HCT116 (cell line): ENCODE data around the gene NPW. TPM values are rescaled to one million over a fixed set of nuclear protein-coding genes. Genes with fewer than 3 reads are reported as not detected.

Experiments used
- ATAC-seq: fragments of 200-7000 bp; cut with Tn5 transposase; 2 replicates; pipeline ENCODE4 v1.9.1; 2020; ENCODE audit warnings: mild to moderate bottlenecking, moderate library complexity
- BruUV-seq: library from RNA; stranded (reverse); fragments of 400-500 nt; replicated peaks from 2 replicates; lab custom pipeline; 2021; lab: Mats Ljungman, UMichigan
- CTCF ChIA-PET: fragments of 300-600 bp; sonication (Branson Sonifier 250); formaldehyde crosslinking; loops from one replicate; lab custom pipeline; 2021; ENCODE audit warnings: antibody characterized with exemption; lab: Charles Lee
- POLR2A ChIA-PET: fragments of 300-600, 350-600 bp; sonication (Branson Sonifier 250); formaldehyde crosslinking; loops from one replicate; lab custom pipeline; 2021; ENCODE audit warnings: antibody characterized with exemption; lab: Charles Lee
- RAD21 ChIA-PET, 2 experiments: fragments of 300-600 bp; sonication (Branson Sonifier 250); formaldehyde crosslinking; loops; one replicate each; lab custom pipeline; 2023; ENCODE audit warnings: low total read pairs in 2 of 2; ENCODE audit not compliant: uncharacterized antibody in 2 of 2, unreplicated experiment in 2 of 2, low non-redundant PET in 1 of 2; lab: Charles Lee
- DNase-seq: peaks from one replicate; pipeline ENCODE4 v3.0.0-alpha.2; 2010; ENCODE audit warnings: low read depth, low spot score
- H2AFZ ChIP-seq: fragments of 200-600 bp; shearing (Covaris generic), sonication (generic); 2 replicates; pipeline ENCODE4 v1.6.1; 2017; ENCODE audit warnings: low read depth, mixed run types, mixed read lengths, antibody characterized with exemption, low read length; ENCODE audit not compliant: poor library complexity, severe bottlenecking
- H3K27ac ChIP-seq: 2 replicates; pipeline ENCODE4 v1.5.1; 2012; ENCODE audit warnings: low read depth, low read length
- H3K27me3 ChIP-seq: fragments of 200-600 bp; sonication (generic); 2 replicates; pipeline ENCODE4 v1.6.1; 2016; ENCODE audit warnings: mixed run types, low read length, mixed read lengths; ENCODE audit not compliant: insufficient read depth
- H3K36me3 ChIP-seq, 2 experiments: fragments of 200-500 bp in 1 of 2; fragments of 200-600 bp in 1 of 2; sonication (Bioruptor generic) in 1 of 2; sonication (generic) in 1 of 2; 2 replicates each; pipeline versions ENCODE4 v1.5.1 to v1.6.1; 2014 to 2016; ENCODE audit warnings: low read length in 2 of 2, inconsistent platforms in 1 of 2, mixed read lengths in 1 of 2, mixed run types in 1 of 2; ENCODE audit not compliant: insufficient read depth in 2 of 2, control insufficient read depth in 1 of 2
- H3K4me1 ChIP-seq, 2 experiments: fragments of 200-600 bp in 1 of 2; sonication (generic) in 1 of 2; 2 replicates each; pipeline versions ENCODE4 v1.5.1 to v1.6.1; 2012 to 2017; ENCODE audit warnings: low read length in 2 of 2, inconsistent platforms in 1 of 2, mild to moderate bottlenecking in 1 of 2, mixed read lengths in 1 of 2, mixed run types in 1 of 2, moderate library complexity in 1 of 2; ENCODE audit not compliant: insufficient read depth in 2 of 2, control insufficient read depth in 1 of 2
- H3K4me2 ChIP-seq: fragments of 200-600 bp; sonication (generic); 2 replicates; pipeline ENCODE4 v1.6.1; 2017; ENCODE audit warnings: mixed run types, low read length, mixed read lengths
- H3K4me3 ChIP-seq, 2 experiments: fragments of 200-600 bp in 1 of 2; sonication (generic) in 1 of 2; replicated peaks in 1 of 2; 2 replicates each; pipeline ENCODE4 v1.5.1; 2011 to 2016; ENCODE audit warnings: low read length in 2 of 2, control low read depth in 1 of 2, low read depth in 1 of 2, mild to moderate bottlenecking in 1 of 2, mixed read lengths in 1 of 2, mixed run types in 1 of 2
- H3K79me2 ChIP-seq: fragments of 200-600 bp; sonication (generic); 2 replicates; pipeline ENCODE4 v1.6.1; 2017; ENCODE audit warnings: mild to moderate bottlenecking, mixed run types, low read length, moderate library complexity, mixed read lengths; ENCODE audit not compliant: insufficient read depth
- H3K9ac ChIP-seq: fragments of 200-600 bp; sonication (generic); 2 replicates; pipeline ENCODE4 v1.6.1; 2016; ENCODE audit warnings: low read length, mixed read lengths
- H3K9me2 ChIP-seq: fragments of 200-600 bp; sonication (generic), shearing (Covaris generic); 2 replicates; pipeline ENCODE4 v1.6.1; 2017; ENCODE audit warnings: mixed run types, mild to moderate bottlenecking, moderate library complexity; ENCODE audit not compliant: insufficient read depth
- H3K9me3 ChIP-seq, 2 experiments: fragments of 200-500 bp in 1 of 2; fragments of 200-600 bp in 1 of 2; sonication (Bioruptor generic) in 1 of 2; sonication (generic) in 1 of 2; 2 replicates each; pipeline ENCODE4 v1.6.1; 2014 to 2017; ENCODE audit warnings: low read length in 2 of 2, mixed read lengths in 2 of 2, inconsistent platforms in 1 of 2, low read depth in 1 of 2, mild to moderate bottlenecking in 1 of 2, mixed run types in 1 of 2, moderate library complexity in 1 of 2; ENCODE audit not compliant: control insufficient read depth in 1 of 2, insufficient read depth in 1 of 2
- H4K20me1 ChIP-seq: fragments of 200-600 bp; sonication (generic), shearing (Covaris generic); 2 replicates; pipeline ENCODE4 v1.6.1; 2017; ENCODE audit warnings: mixed run types, mild to moderate bottlenecking, moderate library complexity; ENCODE audit not compliant: insufficient read depth
- CBX3 ChIP-seq: IDR thresholded peaks from 2 replicates; pipeline ENCODE4 v1.6.1; 2012; ENCODE audit warnings: low read depth
- CEBPB ChIP-seq: IDR thresholded peaks from 2 replicates; pipeline ENCODE4 v1.6.1; 2012; ENCODE audit warnings: low read depth
- EGR1 ChIP-seq: IDR thresholded peaks from 2 replicates; pipeline ENCODE4 v1.6.1; 2012; ENCODE audit warnings: low read depth
- EZH2phosphoT487 ChIP-seq: fragments of 200-600 bp; IDR thresholded peaks from 2 replicates; pipeline ENCODE4 v1.6.1; 2018; ENCODE audit warnings: antibody characterized with exemption, borderline replicate concordance
- JUND ChIP-seq: IDR thresholded peaks from 2 replicates; pipeline ENCODE4 v1.6.1; 2012
- POLR2A ChIP-seq: IDR thresholded peaks from 2 replicates; pipeline ENCODE4 v1.7.0; 2011; ENCODE audit warnings: borderline replicate concordance; ENCODE audit not compliant: insufficient read depth, insufficient read length; ENCODE audit errors: extremely low read depth
- POLR2AphosphoS5 ChIP-seq: IDR thresholded peaks from 2 replicates; pipeline ENCODE4 v1.6.1; 2011; ENCODE audit warnings: mild to moderate bottlenecking, low read depth, low read length, moderate library complexity
- SIN3A ChIP-seq: IDR thresholded peaks from 2 replicates; pipeline ENCODE4 v1.6.1; 2012; ENCODE audit warnings: low read depth
- ZFX ChIP-seq: fragments of 450-650 bp; IDR thresholded peaks from 2 replicates; pipeline ENCODE4 v1.6.1; 2017
- ZNF274 ChIP-seq: fragments of 200-500 bp; sonication (Bioruptor generic); IDR thresholded peaks from 2 replicates; pipeline ENCODE4 v1.6.1; 2014; ENCODE audit warnings: mild to moderate bottlenecking, low read depth, low read length, inconsistent platforms
- intact Hi-C: fragments of 100-400 bp; cut with micrococcal nuclease; formaldehyde crosslinking; loops from 2 replicates; pipeline ENCODE4 v1.10.0; 2022
- total RNA-seq: library from RNA; stranded (reverse); gene quantifications from one replicate; pipeline ENCODE4 v1.2.1, GENCODE V29; 2021; ENCODE audit not compliant: unreplicated experiment
- TF ChIP-seq, protein P1 (sequence below): IDR thresholded peaks from 2 replicates; pipeline ENCODE4 v1.6.1; 2012; ENCODE audit warnings: low read depth
- TF ChIP-seq, protein P2 (sequence below): IDR thresholded peaks from 2 replicates; pipeline ENCODE4 v1.6.1; 2012
- TF ChIP-seq, protein P3 (sequence below): IDR thresholded peaks from 2 replicates; pipeline ENCODE4 v1.6.1; 2011; ENCODE audit warnings: mild to moderate bottlenecking, low read length, moderate library complexity; ENCODE audit not compliant: insufficient replicate concordance; ENCODE audit errors: extremely low read depth

NPW gene
- total RNA-seq, 1 experiment from 2014 or later: 226 TPM

DNA sequence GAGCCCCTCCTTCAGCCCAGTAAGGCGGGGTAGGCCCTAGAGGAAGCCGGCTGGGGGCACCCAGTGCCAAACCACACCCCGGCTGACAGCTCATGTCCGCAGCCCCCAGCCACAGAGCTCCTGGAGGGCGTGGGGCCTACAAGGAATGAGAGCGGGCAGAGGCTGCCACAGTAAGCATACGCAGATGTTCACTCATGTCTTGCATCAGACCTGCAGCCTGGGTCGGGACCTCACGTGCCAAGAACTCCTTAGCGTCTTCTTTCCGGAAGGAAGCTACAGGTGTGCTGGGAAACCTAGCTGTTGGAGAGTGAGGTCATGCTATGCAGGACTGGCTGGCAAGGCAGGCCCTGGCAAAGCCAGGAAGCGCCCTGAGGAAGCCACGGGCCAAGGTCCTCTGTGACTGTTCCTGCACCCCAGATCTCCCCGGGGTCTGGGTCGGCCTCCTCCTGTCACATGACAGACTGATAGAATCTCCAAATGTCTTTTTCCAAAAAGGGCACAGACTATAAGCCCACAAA, 11.5 kb upstream of the NPW start:
- H3K36me3 ChIP-seq: peaks cover 0 to 12% of the 10 kb centered on the region in 2 experiments; a peak in 2 of 4 replicates
- H2AFZ ChIP-seq: no peak overlapping the region
- peaks cover 28 to 62% of the 10 kb centered on the region in 2 experiments for H3K4me1 ChIP-seq
- no peak for DNase-seq
- H3K9me2 ChIP-seq: no peaks in the 10 kb centered on the region
- peak overlapping the region; percentile 92 for H3K27ac ChIP-seq
- H3K9me3 ChIP-seq: no peaks in the 10 kb centered on the region
- no peak for ATAC-seq
- H3K79me2 ChIP-seq: peaks cover 72% of the 10 kb centered on the region
- peak overlapping the region; percentile 92 for H3K4me2 ChIP-seq
- CTCF ChIA-PET: interaction anchor here (1.2 kb wide), 1 partner anchor 132 kb away, joined by 5 read pairs; no protein-coding TSS in a partner anchor
- peak overlapping the region; percentile 97 for H3K9ac ChIP-seq
- TF ChIP-seq CEBPB (no peak), EZH2phosphoT487 (no peak), SIN3A (no peak), POLR2A (no peak), ZNF274 (no peak), ZFX (no peak), CBX3 (no peak), EGR1 (no peak), JUND (no peak), POLR2AphosphoS5 (no peak)
- TF ChIP-seq, protein P1, sequence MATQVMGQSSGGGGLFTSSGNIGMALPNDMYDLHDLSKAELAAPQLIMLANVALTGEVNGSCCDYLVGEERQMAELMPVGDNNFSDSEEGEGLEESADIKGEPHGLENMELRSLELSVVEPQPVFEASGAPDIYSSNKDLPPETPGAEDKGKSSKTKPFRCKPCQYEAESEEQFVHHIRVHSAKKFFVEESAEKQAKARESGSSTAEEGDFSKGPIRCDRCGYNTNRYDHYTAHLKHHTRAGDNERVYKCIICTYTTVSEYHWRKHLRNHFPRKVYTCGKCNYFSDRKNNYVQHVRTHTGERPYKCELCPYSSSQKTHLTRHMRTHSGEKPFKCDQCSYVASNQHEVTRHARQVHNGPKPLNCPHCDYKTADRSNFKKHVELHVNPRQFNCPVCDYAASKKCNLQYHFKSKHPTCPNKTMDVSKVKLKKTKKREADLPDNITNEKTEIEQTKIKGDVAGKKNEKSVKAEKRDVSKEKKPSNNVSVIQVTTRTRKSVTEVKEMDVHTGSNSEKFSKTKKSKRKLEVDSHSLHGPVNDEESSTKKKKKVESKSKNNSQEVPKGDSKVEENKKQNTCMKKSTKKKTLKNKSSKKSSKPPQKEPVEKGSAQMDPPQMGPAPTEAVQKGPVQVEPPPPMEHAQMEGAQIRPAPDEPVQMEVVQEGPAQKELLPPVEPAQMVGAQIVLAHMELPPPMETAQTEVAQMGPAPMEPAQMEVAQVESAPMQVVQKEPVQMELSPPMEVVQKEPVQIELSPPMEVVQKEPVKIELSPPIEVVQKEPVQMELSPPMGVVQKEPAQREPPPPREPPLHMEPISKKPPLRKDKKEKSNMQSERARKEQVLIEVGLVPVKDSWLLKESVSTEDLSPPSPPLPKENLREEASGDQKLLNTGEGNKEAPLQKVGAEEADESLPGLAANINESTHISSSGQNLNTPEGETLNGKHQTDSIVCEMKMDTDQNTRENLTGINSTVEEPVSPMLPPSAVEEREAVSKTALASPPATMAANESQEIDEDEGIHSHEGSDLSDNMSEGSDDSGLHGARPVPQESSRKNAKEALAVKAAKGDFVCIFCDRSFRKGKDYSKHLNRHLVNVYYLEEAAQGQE: no peak
- TF ChIP-seq, protein P2, sequence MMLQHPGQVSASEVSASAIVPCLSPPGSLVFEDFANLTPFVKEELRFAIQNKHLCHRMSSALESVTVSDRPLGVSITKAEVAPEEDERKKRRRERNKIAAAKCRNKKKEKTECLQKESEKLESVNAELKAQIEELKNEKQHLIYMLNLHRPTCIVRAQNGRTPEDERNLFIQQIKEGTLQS: no peak
- TF ChIP-seq, protein P3, sequence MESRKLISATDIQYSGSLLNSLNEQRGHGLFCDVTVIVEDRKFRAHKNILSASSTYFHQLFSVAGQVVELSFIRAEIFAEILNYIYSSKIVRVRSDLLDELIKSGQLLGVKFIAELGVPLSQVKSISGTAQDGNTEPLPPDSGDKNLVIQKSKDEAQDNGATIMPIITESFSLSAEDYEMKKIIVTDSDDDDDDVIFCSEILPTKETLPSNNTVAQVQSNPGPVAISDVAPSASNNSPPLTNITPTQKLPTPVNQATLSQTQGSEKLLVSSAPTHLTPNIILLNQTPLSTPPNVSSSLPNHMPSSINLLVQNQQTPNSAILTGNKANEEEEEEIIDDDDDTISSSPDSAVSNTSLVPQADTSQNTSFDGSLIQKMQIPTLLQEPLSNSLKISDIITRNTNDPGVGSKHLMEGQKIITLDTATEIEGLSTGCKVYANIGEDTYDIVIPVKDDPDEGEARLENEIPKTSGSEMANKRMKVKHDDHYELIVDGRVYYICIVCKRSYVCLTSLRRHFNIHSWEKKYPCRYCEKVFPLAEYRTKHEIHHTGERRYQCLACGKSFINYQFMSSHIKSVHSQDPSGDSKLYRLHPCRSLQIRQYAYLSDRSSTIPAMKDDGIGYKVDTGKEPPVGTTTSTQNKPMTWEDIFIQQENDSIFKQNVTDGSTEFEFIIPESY: no peak
- TF ChIP-seq, all 23 proteins: peak for 0
- POLR2A ChIA-PET: interaction anchor here (0.6 to 1.4 kb wide), 3 partner anchors 10 to 147 kb away, joined by 3 read pairs; partner anchors contain the start of genes NPW and TRAF7
- Histone ChIP-seq H3K4me3 (peak overlapping the region; percentile 79 to 87), H3K27me3 (no peaks in the 10 kb centered on the region), H4K20me1 (peaks cover 9% of the 10 kb centered on the region; the same call in 1 of the 2 replicates)
- BruUV-seq: TSS peak; percentile 81
- RAD21 ChIA-PET: interaction anchor here in 1 of 2 experiments (0.6 kb wide), 1 partner anchor 51 kb away, joined by 4 read pairs; no protein-coding TSS in a partner anchor
- intact Hi-C loops: no loop called here
